Cerebellar nuclear complex (tissue), 1 donor: Measurements from ENCODE around the gene SLC47A2.
"Not testable (repeated sequence)": the region's sequence is repeated elsewhere in the genome, so short reads cannot be mapped to it uniquely, and the experiment has no call there.

Experiments used
- DNase-seq, 2 experiments: peaks; one replicate each; lab custom pipeline; 2025; lab: John Stamatoyannopoulos, UW

Gene SLC47A2

GRCh38 chr17:19716108-19717030 is at the start of gene SLC47A2:
SLC47A2 (minus strand) TSS chr17:19716584; CDS start chr17:19716555, 29 bp downstream.
- DNase-seq, result no peak

GRCh38 chr17:19766016-19766415 is 49.6 kb upstream of the SLC47A2 start:
- DNase-seq, result no peak

GRCh38 chr17:19763991-19764390 is 47.6 kb upstream of the SLC47A2 start:
- DNase-seq, result not testable (repeated sequence)

GRCh38 chr17:19763416-19763815 is 47.0 kb upstream of the SLC47A2 start:
- no peak for DNase-seq

GRCh38 chr17:19762515-19762961 is 46.2 kb upstream of the SLC47A2 start:
- DNase-seq, result peak in 1 of 2 experiments; percentile 10

- no peak for DNase-seq
These were observed 44.4 kb upstream of the SLC47A2 start for GRCh38 chr17:19760746-19761145.

- no peak for DNase-seq
These were observed 43.5 kb upstream of the SLC47A2 start for GRCh38 chr17:19759568-19760549.

GRCh38 chr17:19757536-19758180 is 41.3 kb upstream of the SLC47A2 start:
- DNase-seq, result no peak

- DNase-seq, result no peak
These were observed 40.2 kb upstream of the SLC47A2 start for GRCh38 chr17:19756546-19756945.

- no peak for DNase-seq
These were observed 39.6 kb upstream of the SLC47A2 start for GRCh38 chr17:19755821-19756510.

- no peak for DNase-seq
These were observed 39.0 kb upstream of the SLC47A2 start for GRCh38 chr17:19755392-19755791.

- DNase-seq, result peak in 1 of 2 experiments; percentile 11
These were observed 37.5 kb upstream of the SLC47A2 start for GRCh38 chr17:19753661-19754463.

GRCh38 chr17:19753051-19753509 is 36.7 kb upstream of the SLC47A2 start:
- DNase-seq, result no peak

- no peak for DNase-seq
These were observed 36.0 kb upstream of the SLC47A2 start for GRCh38 chr17:19752216-19753050.

- no peak for DNase-seq
These were observed 34.5 kb upstream of the SLC47A2 start for GRCh38 chr17:19750835-19751234.

- DNase-seq, result no peak
These were observed 33.7 kb upstream of the SLC47A2 start for GRCh38 chr17:19750020-19750572.

GRCh38 chr17:19748807-19749193 is 32.4 kb upstream of the SLC47A2 start:
- DNase-seq, result no peak

- DNase-seq, result no peak
These were observed 31.7 kb upstream of the SLC47A2 start, which contains the start of gene ALDH3A1 for GRCh38 chr17:19747829-19748806. ALDH3A1 (minus strand) TSS chr17:19748298; CDS start chr17:19745129, 3,169 bp downstream.
